Fibroblast of mammary gland (primary cell): ENCODE results near the gene ALG12.
A peak's percentile ranks its signal among the peaks of the same experiment; 100 is the strongest.

Experiments used
- DNase-seq: peaks from one replicate; pipeline ENCODE4 v3.0.0-alpha.2; 2010; ENCODE audit warnings: low read depth
- H3K4me3 ChIP-seq: 2 replicates; pipeline ENCODE4 v1.5.1; 2011; ENCODE audit warnings: low read depth, mild to moderate bottlenecking, low read length, moderate library complexity; ENCODE audit not compliant: control insufficient read depth
- TF ChIP-seq, protein P1 (sequence below): conservative IDR thresholded peaks from 2 replicates; pipeline ENCODE4 v1.5.1; 2011; ENCODE audit warnings: low read depth, low read length, inconsistent platforms; ENCODE audit not compliant: control insufficient read depth, insufficient read depth

The ALG12 gene

DNA sequence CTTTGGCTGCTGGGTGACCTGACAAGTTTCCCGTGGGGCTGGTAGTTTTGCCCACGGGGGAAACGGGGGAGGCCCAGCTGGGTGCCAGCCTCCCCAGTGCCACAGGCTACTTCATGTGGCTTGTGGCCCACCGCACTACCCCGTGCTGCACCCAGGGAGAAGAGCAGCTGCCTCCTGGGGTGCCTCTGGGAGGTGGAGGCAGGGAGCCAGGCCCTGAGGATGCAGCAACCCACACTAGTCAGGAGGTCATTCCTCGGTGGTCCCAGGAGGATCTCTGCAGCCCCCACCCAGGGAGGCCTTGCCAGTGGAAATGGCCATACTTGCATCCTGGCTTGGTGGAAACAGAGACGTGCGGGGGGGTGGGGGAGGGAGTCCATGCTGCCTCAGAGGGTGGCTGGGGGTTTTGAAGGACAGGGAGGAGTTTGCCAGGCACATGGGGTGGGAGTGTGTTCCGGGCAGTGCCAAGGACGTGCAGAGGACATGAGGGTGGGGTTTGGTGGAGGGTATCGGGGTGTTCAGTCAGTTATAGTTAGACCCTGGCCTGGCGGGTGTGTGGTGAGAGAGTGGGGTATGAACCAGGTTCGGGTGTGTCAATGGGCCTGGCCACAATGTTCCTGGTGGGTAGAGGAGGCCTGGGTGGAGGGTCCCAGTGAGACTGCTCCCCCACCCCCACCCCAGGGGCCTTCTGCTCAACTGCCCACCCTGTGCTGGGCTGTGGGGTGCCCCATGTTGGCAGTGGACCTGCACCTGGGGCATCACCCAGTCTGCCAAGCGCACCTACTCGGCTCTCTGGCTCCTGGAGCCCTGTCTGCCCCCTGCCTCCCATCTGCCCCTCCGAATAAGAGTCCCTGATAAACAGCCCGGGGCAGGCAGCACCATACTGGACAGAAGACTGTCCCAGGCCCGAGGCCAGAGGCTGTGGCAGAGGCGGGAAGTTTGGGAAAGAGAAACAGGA lies 46.2 kb upstream of the ALG12 start:
- no peak overlapping the region for H3K4me3 ChIP-seq
- no peak for DNase-seq
- TF ChIP-seq, protein P1, sequence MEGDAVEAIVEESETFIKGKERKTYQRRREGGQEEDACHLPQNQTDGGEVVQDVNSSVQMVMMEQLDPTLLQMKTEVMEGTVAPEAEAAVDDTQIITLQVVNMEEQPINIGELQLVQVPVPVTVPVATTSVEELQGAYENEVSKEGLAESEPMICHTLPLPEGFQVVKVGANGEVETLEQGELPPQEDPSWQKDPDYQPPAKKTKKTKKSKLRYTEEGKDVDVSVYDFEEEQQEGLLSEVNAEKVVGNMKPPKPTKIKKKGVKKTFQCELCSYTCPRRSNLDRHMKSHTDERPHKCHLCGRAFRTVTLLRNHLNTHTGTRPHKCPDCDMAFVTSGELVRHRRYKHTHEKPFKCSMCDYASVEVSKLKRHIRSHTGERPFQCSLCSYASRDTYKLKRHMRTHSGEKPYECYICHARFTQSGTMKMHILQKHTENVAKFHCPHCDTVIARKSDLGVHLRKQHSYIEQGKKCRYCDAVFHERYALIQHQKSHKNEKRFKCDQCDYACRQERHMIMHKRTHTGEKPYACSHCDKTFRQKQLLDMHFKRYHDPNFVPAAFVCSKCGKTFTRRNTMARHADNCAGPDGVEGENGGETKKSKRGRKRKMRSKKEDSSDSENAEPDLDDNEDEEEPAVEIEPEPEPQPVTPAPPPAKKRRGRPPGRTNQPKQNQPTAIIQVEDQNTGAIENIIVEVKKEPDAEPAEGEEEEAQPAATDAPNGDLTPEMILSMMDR: no peak

DNA sequence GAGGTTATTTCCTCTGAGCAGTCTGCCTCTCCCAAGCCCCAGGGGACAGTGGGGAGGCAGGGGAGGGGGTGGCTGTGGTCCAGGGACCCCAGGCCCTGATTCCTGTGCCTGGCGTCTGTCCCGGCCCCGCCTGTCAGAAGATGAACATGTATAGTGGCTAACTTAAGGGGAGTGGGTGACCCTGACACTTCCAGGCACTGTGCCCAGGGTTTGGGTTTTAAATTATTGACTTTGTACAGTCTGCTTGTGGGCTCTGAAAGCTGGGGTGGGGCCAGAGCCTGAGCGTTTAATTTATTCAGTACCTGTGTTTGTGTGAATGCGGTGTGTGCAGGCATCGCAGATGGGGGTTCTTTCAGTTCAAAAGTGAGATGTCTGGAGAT lies 45.4 kb upstream of the ALG12 start:
- TF ChIP-seq, protein P1: no peak
- DNase-seq: no peak
- peak overlapping the region; percentile 6 for H3K4me3 ChIP-seq

- no peak for DNase-seq
- H3K4me3 ChIP-seq: peak overlapping the region; percentile 52
- TF ChIP-seq, protein P1: no peak
Observed at GRCh38 chr22:49962751-49963646, 44.8 kb upstream of the ALG12 start.

- peak overlapping the region; percentile 69 for H3K4me3 ChIP-seq
- TF ChIP-seq, protein P1: no peak
- DNase-seq: peak; percentile 91
Observed at GRCh38 chr22:49962012-49962750, 43.9 kb upstream of the ALG12 start.

GRCh38 chr22:49961601-49962011 lies 43.4 kb upstream of the ALG12 start:
- DNase-seq: no peak
- H3K4me3 ChIP-seq: peak overlapping the region; percentile 69
- TF ChIP-seq, protein P1: no peak

GRCh38 chr22:49961005-49961600 lies 42.9 kb upstream of the ALG12 start:
- TF ChIP-seq, protein P1: no peak
- peak overlapping the region; percentile 69 for H3K4me3 ChIP-seq
- DNase-seq: no peak
